Measurements from ENCODE around the gene COX11.

COX11 gene

GRCh38 chr17:54937426-54937825 is 31.0 kb downstream of the COX11 start:
- 100% methylated on average over 1 of the region's 1 CpG for WGBS, 2 experiments
- H3K4me3 ChIP-seq (ENCODE audit: insufficient read depth, low read depth, low read length), result no peak overlapping the region
- H3K27me3 ChIP-seq (ENCODE audit: control insufficient read depth, insufficient read depth, low read length, poor library complexity, severe bottlenecking), result no peaks in the 10 kb centered on the region
- H3K27ac ChIP-seq (ENCODE audit: insufficient read depth, low read depth, low read length, poor library complexity, severe bottlenecking), result no peak overlapping the region
- no peaks in the 10 kb centered on the region for H3K9me3 ChIP-seq (ENCODE audit: control insufficient read depth, low read length)
- H3K4me1 ChIP-seq (ENCODE audit: control insufficient read depth, insufficient read depth, low read length), result no peaks in the 10 kb centered on the region
- peaks cover 20% of the 10 kb centered on the region for H3K36me3 ChIP-seq (ENCODE audit: control insufficient read depth, insufficient read depth, low read length)

GRCh38 chr17:54937018-54937417 is 31.4 kb downstream of the COX11 start:
- no peaks in the 10 kb centered on the region for H3K9me3 ChIP-seq (ENCODE audit: control insufficient read depth, low read length)
- H3K27me3 ChIP-seq (ENCODE audit: control insufficient read depth, insufficient read depth, low read length, poor library complexity, severe bottlenecking), result no peaks in the 10 kb centered on the region
- H3K4me1 ChIP-seq (ENCODE audit: control insufficient read depth, insufficient read depth, low read length), result no peaks in the 10 kb centered on the region
- no peak overlapping the region for H3K27ac ChIP-seq (ENCODE audit: insufficient read depth, low read depth, low read length, poor library complexity, severe bottlenecking)
- WGBS, 2 experiments, result 94% methylated on average over 5 of the region's 5 CpGs
- peaks cover 20% of the 10 kb centered on the region for H3K36me3 ChIP-seq (ENCODE audit: control insufficient read depth, insufficient read depth, low read length)
- no peak overlapping the region for H3K4me3 ChIP-seq (ENCODE audit: insufficient read depth, low read depth, low read length)

GRCh38 chr17:54935471-54935870 is 33.0 kb downstream of the COX11 start:
- Histone ChIP-seq H3K27ac (ENCODE audit: insufficient read depth, low read depth, low read length, poor library complexity, severe bottlenecking) (no peak overlapping the region), H3K4me3 (ENCODE audit: insufficient read depth, low read depth, low read length) (no peak overlapping the region), H3K27me3 (ENCODE audit: control insufficient read depth, insufficient read depth, low read length, poor library complexity, severe bottlenecking) (no peaks in the 10 kb centered on the region), H3K4me1 (ENCODE audit: control insufficient read depth, insufficient read depth, low read length) (no peaks in the 10 kb centered on the region), H3K36me3 (ENCODE audit: control insufficient read depth, insufficient read depth, low read length) (peaks cover 27% of the 10 kb centered on the region), H3K9me3 (ENCODE audit: control insufficient read depth, low read length) (no peaks in the 10 kb centered on the region)
- 91 to 92% methylated on average over 5 of the region's 5 CpGs for WGBS, 2 experiments

GRCh38 chr17:54933921-54934320 is 34.5 kb downstream of the COX11 start:
- Histone ChIP-seq H3K36me3 (ENCODE audit: control insufficient read depth, insufficient read depth, low read length) (peaks cover 35% of the 10 kb centered on the region), H3K27me3 (ENCODE audit: control insufficient read depth, insufficient read depth, low read length, poor library complexity, severe bottlenecking) (no peaks in the 10 kb centered on the region)
- 91 to 96% methylated on average over 3 of the region's 3 CpGs for WGBS, 2 experiments

GRCh38 chr17:54932711-54933110 is 35.7 kb downstream of the COX11 start:
- WGBS, 2 experiments, result 54 to 60% methylated on average over 1 of the region's 1 CpG
- Histone ChIP-seq H3K27ac (ENCODE audit: insufficient read depth, low read depth, low read length, poor library complexity, severe bottlenecking) (no peak overlapping the region), H3K36me3 (ENCODE audit: control insufficient read depth, insufficient read depth, low read length) (peaks cover 41% of the 10 kb centered on the region)

More at GRCh38 chr17:54933921-54934320, 34.5 kb downstream of the COX11 start:
- no peaks in the 10 kb centered on the region for H3K9me3 ChIP-seq (ENCODE audit: control insufficient read depth, low read length)
- H3K27ac ChIP-seq (ENCODE audit: insufficient read depth, low read depth, low read length, poor library complexity, severe bottlenecking), result no peak overlapping the region
- no peak overlapping the region for H3K4me3 ChIP-seq (ENCODE audit: insufficient read depth, low read depth, low read length)
- no peaks in the 10 kb centered on the region for H3K4me1 ChIP-seq (ENCODE audit: control insufficient read depth, insufficient read depth, low read length)

GRCh38 chr17:54927525-54927924 is 40.9 kb downstream of the COX11 start:
- Histone ChIP-seq H3K4me1 (ENCODE audit: control insufficient read depth, insufficient read depth, low read length) (no peaks in the 10 kb centered on the region), H3K9me3 (ENCODE audit: control insufficient read depth, low read length) (no peaks in the 10 kb centered on the region), H3K27ac (ENCODE audit: insufficient read depth, low read depth, low read length, poor library complexity, severe bottlenecking) (no peak overlapping the region), H3K36me3 (ENCODE audit: control insufficient read depth, insufficient read depth, low read length) (peaks cover 22% of the 10 kb centered on the region), H3K4me3 (ENCODE audit: insufficient read depth, low read depth, low read length) (no peak overlapping the region), H3K27me3 (ENCODE audit: control insufficient read depth, insufficient read depth, low read length, poor library complexity, severe bottlenecking) (no peaks in the 10 kb centered on the region)
- 94 to 95% methylated on average over 3 of the region's 3 CpGs for WGBS, 2 experiments

More at GRCh38 chr17:54932711-54933110, 35.7 kb downstream of the COX11 start:
- no peaks in the 10 kb centered on the region for H3K4me1 ChIP-seq (ENCODE audit: control insufficient read depth, insufficient read depth, low read length)
- H3K9me3 ChIP-seq (ENCODE audit: control insufficient read depth, low read length), result no peaks in the 10 kb centered on the region
- no peak overlapping the region for H3K4me3 ChIP-seq (ENCODE audit: insufficient read depth, low read depth, low read length)
- no peaks in the 10 kb centered on the region for H3K27me3 ChIP-seq (ENCODE audit: control insufficient read depth, insufficient read depth, low read length, poor library complexity, severe bottlenecking)

- Histone ChIP-seq H3K27me3 (ENCODE audit: control insufficient read depth, insufficient read depth, low read length, poor library complexity, severe bottlenecking) (no peaks in the 10 kb centered on the region), H3K4me3 (ENCODE audit: insufficient read depth, low read depth, low read length) (no peak overlapping the region), H3K36me3 (ENCODE audit: control insufficient read depth, insufficient read depth, low read length) (peaks cover 7% of the 10 kb centered on the region), H3K9me3 (ENCODE audit: control insufficient read depth, low read length) (no peaks in the 10 kb centered on the region), H3K27ac (ENCODE audit: insufficient read depth, low read depth, low read length, poor library complexity, severe bottlenecking) (no peak overlapping the region), H3K4me1 (ENCODE audit: control insufficient read depth, insufficient read depth, low read length) (no peaks in the 10 kb centered on the region)
- 93 to 95% methylated on average over 5 of the region's 5 CpGs for WGBS, 2 experiments
Observed at GRCh38 chr17:54924405-54924804, 44.0 kb downstream of the COX11 start.

- H3K4me1 ChIP-seq (ENCODE audit: control insufficient read depth, insufficient read depth, low read length), result no peaks in the 10 kb centered on the region
- no peak overlapping the region for H3K4me3 ChIP-seq (ENCODE audit: insufficient read depth, low read depth, low read length)
- H3K9me3 ChIP-seq (ENCODE audit: control insufficient read depth, low read length), result no peaks in the 10 kb centered on the region
- H3K27me3 ChIP-seq (ENCODE audit: control insufficient read depth, insufficient read depth, low read length, poor library complexity, severe bottlenecking), result no peaks in the 10 kb centered on the region
- H3K36me3 ChIP-seq (ENCODE audit: control insufficient read depth, insufficient read depth, low read length), result peaks cover 22% of the 10 kb centered on the region
- WGBS, 2 experiments, result 95 to 98% methylated on average over 6 of the region's 6 CpGs
- no peak overlapping the region for H3K27ac ChIP-seq (ENCODE audit: insufficient read depth, low read depth, low read length, poor library complexity, severe bottlenecking)
Observed at GRCh38 chr17:54920819-54921218, 47.6 kb downstream of the COX11 start.

GRCh38 chr17:54919425-54919824 is 49.0 kb downstream of the COX11 start:
- no peaks in the 10 kb centered on the region for H3K4me1 ChIP-seq (ENCODE audit: control insufficient read depth, insufficient read depth, low read length)
- H3K9me3 ChIP-seq (ENCODE audit: control insufficient read depth, low read length), result no peaks in the 10 kb centered on the region
- H3K27ac ChIP-seq (ENCODE audit: insufficient read depth, low read depth, low read length, poor library complexity, severe bottlenecking), result no peak overlapping the region
- no peak overlapping the region for H3K4me3 ChIP-seq (ENCODE audit: insufficient read depth, low read depth, low read length)
- no peaks in the 10 kb centered on the region for H3K27me3 ChIP-seq (ENCODE audit: control insufficient read depth, insufficient read depth, low read length, poor library complexity, severe bottlenecking)
- H3K36me3 ChIP-seq (ENCODE audit: control insufficient read depth, insufficient read depth, low read length), result peaks cover 34% of the 10 kb centered on the region

GRCh38 chr17:54916721-54917120 is 51.7 kb downstream of the COX11 start:
- 90 to 96% methylated on average over 1 to 2 of the region's 2 CpGs for WGBS, 2 experiments
- peaks cover 42% of the 10 kb centered on the region for H3K36me3 ChIP-seq (ENCODE audit: control insufficient read depth, insufficient read depth, low read length)
- no peak overlapping the region for H3K4me3 ChIP-seq (ENCODE audit: insufficient read depth, low read depth, low read length)
- no peaks in the 10 kb centered on the region for H3K4me1 ChIP-seq (ENCODE audit: control insufficient read depth, insufficient read depth, low read length)
- H3K27me3 ChIP-seq (ENCODE audit: control insufficient read depth, insufficient read depth, low read length, poor library complexity, severe bottlenecking), result no peaks in the 10 kb centered on the region
- no peak overlapping the region for H3K27ac ChIP-seq (ENCODE audit: insufficient read depth, low read depth, low read length, poor library complexity, severe bottlenecking)
- H3K9me3 ChIP-seq (ENCODE audit: control insufficient read depth, low read length), result no peaks in the 10 kb centered on the region
